Measurements from ENCODE around the gene HOXD11. TPM values are rescaled to one million over a fixed set of nuclear protein-coding genes. Genes with fewer than 3 reads are reported as not detected.

Gene HOXD11
- total RNA-seq, 4 donors from 2014 or later, result 0.21 to 1.8 (median 1.2) TPM; not detected in 1

DNA sequence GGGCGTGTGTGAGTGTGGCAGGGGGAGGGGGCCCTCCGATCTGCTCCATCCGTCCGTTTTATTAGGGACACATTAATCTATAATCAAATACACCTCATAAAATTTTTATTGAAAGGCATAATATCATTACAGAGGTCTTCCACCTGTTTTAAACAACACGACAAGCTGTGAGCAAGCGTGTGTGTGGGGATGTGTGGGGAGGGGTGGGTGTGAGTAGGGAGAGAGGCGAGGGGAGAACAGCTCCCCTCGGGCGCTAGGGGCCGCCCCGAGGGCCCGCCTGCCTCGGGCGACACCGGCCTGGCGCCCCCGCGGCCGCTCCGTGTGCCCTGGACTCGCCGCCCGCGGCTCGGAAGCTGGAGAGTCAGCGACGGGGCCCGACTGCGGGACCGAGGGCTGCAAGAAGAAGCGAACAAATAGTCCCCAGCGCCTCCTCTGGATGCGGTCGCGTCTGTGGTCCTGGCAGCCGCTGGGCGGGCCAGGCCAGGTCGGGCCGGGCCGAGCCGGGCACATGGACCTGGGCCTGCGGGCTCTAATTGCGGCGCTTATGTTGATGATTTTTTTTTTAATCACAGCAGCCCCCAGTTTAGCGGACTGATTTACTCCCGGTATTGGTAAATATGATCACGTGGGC lies 15.1 kb downstream of the HOXD11 start:
- 2 to 6% methylated on average over 43 to 46 of the region's 47 CpGs for WGBS, 2 donors
- H3K4me1 ChIP-seq, result peaks cover 0 to 35% (median 7%) of the 10 kb centered on the region in 4 donors
- DNase-seq (ENCODE audit: low spot score in 2 of 2), result no peak
- H3K27ac ChIP-seq, result peak overlapping the region in 3 of 4 donors; percentile 11 to 81 (median 21)
- TF ChIP-seq, protein P1, sequence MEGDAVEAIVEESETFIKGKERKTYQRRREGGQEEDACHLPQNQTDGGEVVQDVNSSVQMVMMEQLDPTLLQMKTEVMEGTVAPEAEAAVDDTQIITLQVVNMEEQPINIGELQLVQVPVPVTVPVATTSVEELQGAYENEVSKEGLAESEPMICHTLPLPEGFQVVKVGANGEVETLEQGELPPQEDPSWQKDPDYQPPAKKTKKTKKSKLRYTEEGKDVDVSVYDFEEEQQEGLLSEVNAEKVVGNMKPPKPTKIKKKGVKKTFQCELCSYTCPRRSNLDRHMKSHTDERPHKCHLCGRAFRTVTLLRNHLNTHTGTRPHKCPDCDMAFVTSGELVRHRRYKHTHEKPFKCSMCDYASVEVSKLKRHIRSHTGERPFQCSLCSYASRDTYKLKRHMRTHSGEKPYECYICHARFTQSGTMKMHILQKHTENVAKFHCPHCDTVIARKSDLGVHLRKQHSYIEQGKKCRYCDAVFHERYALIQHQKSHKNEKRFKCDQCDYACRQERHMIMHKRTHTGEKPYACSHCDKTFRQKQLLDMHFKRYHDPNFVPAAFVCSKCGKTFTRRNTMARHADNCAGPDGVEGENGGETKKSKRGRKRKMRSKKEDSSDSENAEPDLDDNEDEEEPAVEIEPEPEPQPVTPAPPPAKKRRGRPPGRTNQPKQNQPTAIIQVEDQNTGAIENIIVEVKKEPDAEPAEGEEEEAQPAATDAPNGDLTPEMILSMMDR (IDR thresholded peaks at IDR 0.05), result no peak
- TF ChIP-seq EP300 (IDR thresholded peaks at IDR 0.05) (no peak), POLR2A (IDR thresholded peaks at IDR 0.05) (no peak)
- peak overlapping the region; percentile 35 to 60 (median 42) for H3K4me3 ChIP-seq
- H3K27me3 ChIP-seq, result peaks cover 10 to 99% of the 10 kb centered on the region in 2 donors
- no peaks in the 10 kb centered on the region for H3K36me3 ChIP-seq
- no peaks in the 10 kb centered on the region for H3K9me3 ChIP-seq

DNA sequence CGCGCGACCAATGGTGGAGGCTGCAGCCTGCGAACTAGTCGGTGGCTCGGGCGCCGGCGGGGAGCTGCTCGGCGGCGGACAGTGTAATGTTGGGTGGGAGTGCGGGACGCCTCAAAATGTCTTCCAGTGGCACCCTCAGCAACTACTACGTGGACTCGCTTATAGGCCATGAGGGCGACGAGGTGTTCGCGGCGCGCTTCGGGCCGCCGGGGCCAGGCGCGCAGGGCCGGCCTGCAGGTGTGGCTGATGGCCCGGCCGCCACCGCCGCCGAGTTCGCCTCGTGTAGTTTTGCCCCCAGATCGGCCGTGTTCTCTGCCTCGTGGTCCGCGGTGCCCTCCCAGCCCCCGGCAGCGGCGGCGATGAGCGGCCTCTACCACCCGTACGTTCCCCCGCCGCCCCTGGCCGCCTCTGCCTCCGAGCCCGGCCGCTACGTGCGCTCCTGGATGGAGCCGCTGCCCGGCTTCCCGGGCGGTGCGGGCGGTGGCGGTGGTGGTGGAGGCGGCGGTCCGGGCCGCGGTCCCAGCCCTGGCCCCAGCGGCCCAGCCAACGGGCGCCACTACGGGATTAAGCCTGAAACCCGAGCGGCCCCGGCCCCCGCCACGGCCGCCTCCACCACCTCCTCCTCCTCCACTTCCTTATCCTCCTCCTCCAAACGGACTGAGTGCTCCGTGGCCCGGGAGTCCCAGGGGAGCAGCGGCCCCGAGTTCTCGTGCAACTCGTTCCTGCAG lies 15.8 kb downstream of the HOXD11 start, which contains the start of gene HOXD9:
Gene HOXD9, plus strand, starts transcription at position 37 of the 728 bp plus-strand sequence. Its CDS starts 50 bp downstream, at position 87.
- 0 to 3% methylated on average over 18 to 52 of the region's 84 CpGs for WGBS, 2 donors
- Histone ChIP-seq H3K9me3 (no peaks in the 10 kb centered on the region), H3K4me3 (peak within 1 kb of the TSS; percentile 35 to 60 (median 42)), H3K27me3 (peaks cover 10 to 98% of the 10 kb centered on the region in 2 donors), H3K4me1 (peaks cover 0 to 31% (median 8%) of the 10 kb centered on the region in 4 donors), H3K27ac (peak within 1 kb of the TSS; percentile 16 to 81 (median 20)), H3K36me3 (no peaks in the 10 kb centered on the region)
- TF ChIP-seq EP300 (IDR thresholded peaks at IDR 0.05), result peak in 1 of 2 donors; percentile 37
- TF ChIP-seq POLR2A (IDR thresholded peaks at IDR 0.05), result no peak
- peak; percentile 51 to 65 for DNase-seq (ENCODE audit: low spot score in 2 of 2)

- H3K4me3 ChIP-seq, result peak overlapping the region; percentile 35 to 60 (median 42)
- H3K4me1 ChIP-seq, result peaks cover 0 to 34% (median 9%) of the 10 kb centered on the region in 4 donors
- H3K27ac ChIP-seq, result peak overlapping the region in 2 of 4 donors; percentile 21 to 81
- TF ChIP-seq EP300 (IDR thresholded peaks at IDR 0.05), result no peak
- TF ChIP-seq POLR2A (IDR thresholded peaks at IDR 0.05), result no peak
- TF ChIP-seq, protein P1 (IDR thresholded peaks at IDR 0.05), result no peak
- WGBS, 2 donors, result 18% methylated on average over 35 to 40 of the region's 40 CpGs
- peaks cover 10 to 98% of the 10 kb centered on the region in 2 donors for H3K27me3 ChIP-seq
- no peaks in the 10 kb centered on the region for H3K36me3 ChIP-seq
- H3K9me3 ChIP-seq, result no peaks in the 10 kb centered on the region
- no peak for DNase-seq (ENCODE audit: low spot score in 2 of 2)
Observed at GRCh38 chr2:176123411-176124109, 16.5 kb downstream of the HOXD11 start.

DNA sequence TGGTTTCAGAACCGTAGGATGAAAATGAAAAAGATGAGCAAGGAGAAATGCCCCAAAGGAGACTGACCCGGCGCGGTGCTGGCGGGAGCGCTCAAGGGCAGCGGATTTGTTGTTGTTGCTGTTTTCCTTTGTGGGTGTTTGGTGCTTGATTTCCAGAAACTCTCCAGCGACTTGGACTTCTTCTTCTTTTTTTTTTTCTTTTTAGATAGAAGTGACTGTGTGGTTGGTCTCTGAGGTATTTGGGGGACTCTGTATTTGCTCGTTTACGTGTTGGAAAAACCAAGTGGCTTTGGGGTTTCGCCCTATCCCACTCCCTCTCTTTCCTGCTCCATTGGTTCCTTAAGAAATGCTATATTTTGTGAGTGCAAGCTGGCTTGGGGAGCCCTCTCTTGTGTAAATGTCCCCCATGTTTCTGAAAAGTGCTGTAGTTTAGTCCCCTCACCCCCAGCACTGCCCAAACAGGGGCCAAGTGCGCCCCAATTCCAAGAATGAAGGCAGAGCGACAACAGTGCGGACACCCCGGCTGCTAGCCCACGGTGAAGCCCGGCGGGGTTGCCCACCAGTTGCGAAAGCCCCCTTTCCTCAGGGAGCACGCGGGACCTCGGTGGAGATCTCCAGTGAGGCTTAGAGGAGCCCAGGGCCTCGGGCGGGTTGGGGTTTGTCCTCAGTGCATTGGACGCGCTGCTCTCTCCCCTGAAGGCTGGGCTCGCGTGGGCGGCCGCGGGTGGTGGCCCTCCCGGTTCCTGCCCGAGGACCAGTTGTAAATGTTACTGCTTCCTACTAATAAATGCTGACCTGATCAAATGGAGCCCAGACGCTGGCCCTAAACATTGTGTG lies 17.2 kb downstream of the HOXD11 start:
- peak overlapping the region in 1 of 4 donors; percentile 81 for H3K27ac ChIP-seq
- WGBS, 2 donors, result 62 to 65% methylated on average over 21 to 34 of the region's 34 CpGs
- peak overlapping the region in 1 of 4 donors; percentile 60 for H3K4me3 ChIP-seq
- H3K36me3 ChIP-seq, result no peaks in the 10 kb centered on the region
- no peaks in the 10 kb centered on the region for H3K9me3 ChIP-seq
- peaks cover 10 to 98% of the 10 kb centered on the region in 2 donors for H3K27me3 ChIP-seq
- TF ChIP-seq, protein P1 (IDR thresholded peaks at IDR 0.05), result no peak
- H3K4me1 ChIP-seq, result peaks cover 0 to 42% (median 9%) of the 10 kb centered on the region in 4 donors
- no peak for DNase-seq (ENCODE audit: low spot score in 2 of 2)
